Esophagus squamous epithelium (tissue), 5 donors: ENCODE measurements around the gene CNTN4. TPM values are rescaled to one million over a fixed set of nuclear protein-coding genes. Genes with fewer than 3 reads are reported as not detected.

ENCODE experiments used
- DNase-seq: peaks from one replicate; lab custom pipeline; 2025; lab: John Stamatoyannopoulos, UW
- H3K27ac ChIP-seq, 4 donors: fragments of 200-600 bp; sonication (generic); one replicate each; pipeline ENCODE4 v1.5.1; 2016 to 2019; ENCODE audit warnings: mild to moderate bottlenecking in 1 of 4
- H3K27me3 ChIP-seq, 4 donors: fragments of 200-600 bp; sonication (generic); 1 replicate in 3 of 4; 2 replicates in 1 of 4; pipeline versions ENCODE4 v1.5.1 to v1.6.0; 2017 to 2021; ENCODE audit warnings: antibody characterized with exemption in 1 of 4
- H3K36me3 ChIP-seq, 3 donors: fragments of 200-600 bp; sonication (generic); one replicate each; pipeline ENCODE4 v1.5.1; 2016 to 2019
- H3K4me1 ChIP-seq, 3 donors: fragments of 200-600 bp; sonication (generic); one replicate each; pipeline ENCODE4 v1.5.1; 2017 to 2019
- H3K4me3 ChIP-seq, 4 donors: fragments of 200-600 bp; sonication (generic); 1 replicate in 3 of 4; 2 replicates in 1 of 4; pipeline ENCODE4 v1.5.1; 2016 to 2019; ENCODE audit warnings: mild to moderate bottlenecking in 2 of 4, moderate library complexity in 1 of 4
- H3K9me3 ChIP-seq, 3 donors: fragments of 200-600 bp; sonication (generic); one replicate each; pipeline ENCODE4 v1.5.1; 2016 to 2019
- POLR2A ChIP-seq, 4 donors: fragments of 450-650 bp; IDR thresholded peaks; one replicate each; pipeline ENCODE4 v1.6.1; 2017; ENCODE audit warnings: antibody characterized with exemption in 4 of 4, mild to moderate bottlenecking in 4 of 4, moderate library complexity in 3 of 4
- WGBS, 2 donors: methylation state at CpG; one replicate each; pipeline ENCODE4 v1.1.5; 2018; 5-methylcytosine and 5-hydroxymethylcytosine counted together
- intact Hi-C: fragments of 100-400 bp; cut with DNase I; formaldehyde crosslinking; loops from one replicate; pipeline ENCODE4 v1.15.0; 2022
- total RNA-seq, 4 donors: library from RNA; depleted of rRNA; stranded (reverse); fragments of >200 nt; gene quantifications; one replicate each; pipeline ENCODE4 v1.1.0, GENCODE V29; 2016
- TF ChIP-seq, protein P1 (sequence below), 6 experiments: fragments of 450-650 bp in 4 of 6; fragments of 200-600 bp in 2 of 6; sonication (generic) in 2 of 6; IDR thresholded peaks; one replicate each; pipeline ENCODE4 v1.5.1; 2016 to 2019; ENCODE audit warnings: antibody characterized with exemption in 6 of 6, mild to moderate bottlenecking in 4 of 6, moderate library complexity in 4 of 6
- donor health status: DM: yes; HTN: yes; CAD: no.

CNTN4 gene
- total RNA-seq, 4 donors from 2014 or later, result 0.31 to 8.5 (median 3.5) TPM

GRCh38 chr3:2931265-2931664 lies 832.6 kb downstream of the CNTN4 start:
- H3K9me3 ChIP-seq, result no peaks in the 10 kb centered on the region
- whole genome bisulfite sequencing, 2 donors, result 84 to 89% methylated on average over 4 of the region's 4 CpGs

GRCh38 chr3:2934541-2934940 lies 835.9 kb downstream of the CNTN4 start:
- H3K4me3 ChIP-seq, result no peak overlapping the region
- H3K36me3 ChIP-seq, result no peaks in the 10 kb centered on the region
- no peaks in the 10 kb centered on the region for H3K9me3 ChIP-seq
- no peak for DNase-seq
- 77 to 92% methylated on average over 4 of the region's 4 CpGs for WGBS, 2 donors
- H3K27me3 ChIP-seq, result no peaks in the 10 kb centered on the region
- intact Hi-C loops, result no loop called here
- no peak for TF ChIP-seq POLR2A (IDR thresholded peaks at IDR 0.05)
- TF ChIP-seq, protein P1, sequence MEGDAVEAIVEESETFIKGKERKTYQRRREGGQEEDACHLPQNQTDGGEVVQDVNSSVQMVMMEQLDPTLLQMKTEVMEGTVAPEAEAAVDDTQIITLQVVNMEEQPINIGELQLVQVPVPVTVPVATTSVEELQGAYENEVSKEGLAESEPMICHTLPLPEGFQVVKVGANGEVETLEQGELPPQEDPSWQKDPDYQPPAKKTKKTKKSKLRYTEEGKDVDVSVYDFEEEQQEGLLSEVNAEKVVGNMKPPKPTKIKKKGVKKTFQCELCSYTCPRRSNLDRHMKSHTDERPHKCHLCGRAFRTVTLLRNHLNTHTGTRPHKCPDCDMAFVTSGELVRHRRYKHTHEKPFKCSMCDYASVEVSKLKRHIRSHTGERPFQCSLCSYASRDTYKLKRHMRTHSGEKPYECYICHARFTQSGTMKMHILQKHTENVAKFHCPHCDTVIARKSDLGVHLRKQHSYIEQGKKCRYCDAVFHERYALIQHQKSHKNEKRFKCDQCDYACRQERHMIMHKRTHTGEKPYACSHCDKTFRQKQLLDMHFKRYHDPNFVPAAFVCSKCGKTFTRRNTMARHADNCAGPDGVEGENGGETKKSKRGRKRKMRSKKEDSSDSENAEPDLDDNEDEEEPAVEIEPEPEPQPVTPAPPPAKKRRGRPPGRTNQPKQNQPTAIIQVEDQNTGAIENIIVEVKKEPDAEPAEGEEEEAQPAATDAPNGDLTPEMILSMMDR (IDR thresholded peaks at IDR 0.05), result no peak
- H3K4me1 ChIP-seq, result no peaks in the 10 kb centered on the region
- H3K27ac ChIP-seq, result no peak overlapping the region

More at GRCh38 chr3:2931265-2931664, 832.6 kb downstream of the CNTN4 start:
- DNase-seq, result no peak
- H3K4me1 ChIP-seq, result no peaks in the 10 kb centered on the region
- no peak for TF ChIP-seq POLR2A (IDR thresholded peaks at IDR 0.05)
- TF ChIP-seq, protein P1 (IDR thresholded peaks at IDR 0.05), result no peak
- intact Hi-C loops, result no loop called here
- H3K27ac ChIP-seq, result no peak overlapping the region
- H3K36me3 ChIP-seq, result no peaks in the 10 kb centered on the region
- no peak overlapping the region for H3K4me3 ChIP-seq
- H3K27me3 ChIP-seq, result no peaks in the 10 kb centered on the region

DNA sequence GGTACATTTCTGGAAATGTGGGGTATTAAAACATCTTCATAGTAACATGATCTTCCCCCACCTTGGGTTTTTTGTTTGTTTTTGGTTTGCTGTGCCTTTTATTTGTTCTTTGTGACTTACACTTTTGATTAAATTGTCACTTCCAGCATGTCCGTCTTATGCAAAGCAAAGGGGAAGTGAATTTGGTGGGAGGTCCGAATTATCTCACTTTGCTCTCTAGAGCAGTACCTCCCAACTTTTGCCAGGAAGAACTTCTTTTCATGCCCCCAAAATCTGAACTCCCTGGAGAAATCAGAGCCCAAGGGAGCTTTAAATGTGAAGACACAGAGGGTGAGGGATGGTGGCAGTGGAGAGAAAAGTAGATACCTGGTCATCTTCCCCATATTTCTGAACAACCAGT lies 838.4 kb downstream of the CNTN4 start:
- TF ChIP-seq POLR2A (IDR thresholded peaks at IDR 0.05), result no peak
- TF ChIP-seq, protein P1 (IDR thresholded peaks at IDR 0.05), result no peak

DNA sequence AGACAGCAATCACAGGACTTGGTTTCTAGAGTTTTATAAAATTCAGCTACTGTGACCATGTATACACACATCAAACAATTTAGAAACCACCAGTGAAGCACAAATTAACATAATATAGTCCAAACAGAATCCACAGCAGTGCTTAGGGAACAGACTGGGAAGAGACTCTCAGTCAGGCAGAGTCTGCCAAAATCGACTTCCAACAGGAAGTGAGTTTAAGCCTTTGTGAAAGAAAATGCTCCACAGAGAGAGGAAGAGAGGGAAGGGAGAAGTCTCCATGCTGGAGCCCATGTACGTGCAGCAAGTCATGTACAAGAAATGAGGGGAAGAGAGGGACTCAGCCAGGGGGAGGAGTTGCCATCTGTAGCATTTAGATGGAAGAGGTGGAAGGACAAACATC lies 838.9 kb downstream of the CNTN4 start:
- DNase-seq, result no peak
- H3K4me1 ChIP-seq, result no peaks in the 10 kb centered on the region
- H3K27ac ChIP-seq, result no peak overlapping the region
- H3K9me3 ChIP-seq, result no peaks in the 10 kb centered on the region
- H3K36me3 ChIP-seq, result no peaks in the 10 kb centered on the region
- H3K27me3 ChIP-seq, result no peaks in the 10 kb centered on the region
- intact Hi-C loops, result no loop called here
- H3K4me3 ChIP-seq, result no peak overlapping the region
- TF ChIP-seq, protein P1 (IDR thresholded peaks at IDR 0.05), result no peak
- no peak for TF ChIP-seq POLR2A (IDR thresholded peaks at IDR 0.05)
- WGBS, 2 donors, result 12 to 15% methylated on average over 2 of the region's 2 CpGs

More for the DNA sequence above, 838.4 kb downstream of the CNTN4 start:
- no peak overlapping the region for H3K4me3 ChIP-seq
- no peaks in the 10 kb centered on the region for H3K27me3 ChIP-seq
- H3K36me3 ChIP-seq, result no peaks in the 10 kb centered on the region
- intact Hi-C loops, result no loop called here
- no peaks in the 10 kb centered on the region for H3K4me1 ChIP-seq
- 54 to 77% methylated on average over 2 of the region's 2 CpGs for WGBS, 2 donors
- no peak for DNase-seq
- no peak overlapping the region for H3K27ac ChIP-seq
- no peaks in the 10 kb centered on the region for H3K9me3 ChIP-seq

DNA sequence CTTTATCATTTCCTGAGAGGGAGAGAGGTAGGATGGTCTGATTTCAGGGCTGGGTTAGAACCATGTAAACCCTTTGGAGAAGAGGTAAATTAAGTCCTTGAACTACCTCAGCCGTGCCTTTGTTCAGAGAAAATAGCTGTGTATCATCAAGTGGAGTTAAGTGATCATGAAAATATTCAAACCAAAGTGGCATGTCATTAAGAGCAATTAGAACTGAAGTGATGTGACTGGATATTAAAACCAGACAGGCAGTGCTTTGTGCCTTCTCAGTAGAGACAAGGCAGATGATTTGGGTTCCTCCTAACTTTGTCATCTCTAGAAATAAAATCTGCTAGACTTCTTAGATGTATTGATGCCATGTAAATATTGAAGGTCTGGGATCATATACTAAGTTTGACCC lies 840.0 kb downstream of the CNTN4 start:
- Histone ChIP-seq H3K27ac (no peak overlapping the region), H3K9me3 (no peaks in the 10 kb centered on the region), H3K4me1 (no peaks in the 10 kb centered on the region), H3K27me3 (no peaks in the 10 kb centered on the region), H3K36me3 (no peaks in the 10 kb centered on the region), H3K4me3 (no peak overlapping the region)
- WGBS, 2 donors, result 64 to 72% methylated on average over 1 of the region's 1 CpG
- DNase-seq, result no peak
- TF ChIP-seq POLR2A (IDR thresholded peaks at IDR 0.05), result no peak
- intact Hi-C loops, result no loop called here

DNA sequence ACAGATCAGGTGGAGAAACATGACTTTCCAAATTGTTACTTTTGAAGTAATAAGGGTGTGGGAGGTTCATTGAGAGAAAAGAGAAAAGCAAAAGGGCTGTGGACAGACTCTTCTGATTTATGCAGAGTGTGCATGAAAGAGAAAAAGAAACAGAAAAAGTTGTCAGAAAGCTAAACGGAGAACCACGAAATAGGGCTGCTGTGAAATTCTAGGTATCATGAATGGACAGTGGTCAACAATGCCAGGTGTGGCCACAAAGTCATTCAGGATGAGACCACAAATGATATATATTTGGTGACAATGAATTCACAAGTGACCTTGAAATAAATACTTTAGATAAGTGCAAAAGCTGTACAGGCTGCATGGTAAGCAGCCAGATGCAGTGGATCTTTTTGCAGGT lies 841.4 kb downstream of the CNTN4 start:
- H3K4me1 ChIP-seq, result no peaks in the 10 kb centered on the region
- H3K27ac ChIP-seq, result no peak overlapping the region
- no peak for TF ChIP-seq POLR2A (IDR thresholded peaks at IDR 0.05)
- TF ChIP-seq, protein P1 (IDR thresholded peaks at IDR 0.05), result no peak
- H3K27me3 ChIP-seq, result no peaks in the 10 kb centered on the region
- WGBS, 2 donors, result 85 to 91% methylated on average over 2 of the region's 2 CpGs
- intact Hi-C loops, result no loop called here
- no peaks in the 10 kb centered on the region for H3K9me3 ChIP-seq
- no peaks in the 10 kb centered on the region for H3K36me3 ChIP-seq
- no peak for DNase-seq
- H3K4me3 ChIP-seq, result no peak overlapping the region
